Measurements from ENCODE around the gene MXD1.

GRCh38 chr2:69964353-69964841 lies 49.5 kb downstream of the MXD1 start:
- TF ChIP-seq E2F6 (IDR thresholded peaks at IDR 0.05; ENCODE audit: borderline replicate concordance, low read depth) (no peak), CTCF (IDR thresholded peaks at IDR 0.05) (no peak), CBX8 (IDR thresholded peaks at IDR 0.05) (no peak), POLR2A (IDR thresholded peaks at IDR 0.05; ENCODE audit: low read length) (no peak), ZSCAN20 (CRISPR knock-in tag; IDR thresholded peaks at IDR 0.05) (no peak), CEBPB (IDR thresholded peaks at IDR 0.05) (no peak), KDM5A (IDR thresholded peaks at IDR 0.05) (no peak), JUNB (IDR thresholded peaks at IDR 0.05) (no peak), MAX (IDR thresholded peaks at IDR 0.05) (no peak), POLR2AphosphoS2 (conservative IDR thresholded peaks at IDR 0.05; ENCODE audit: low read length) (no peak), KDM1A (IDR thresholded peaks at IDR 0.05; ENCODE audit: low read depth) (no peak), SMC3 (IDR thresholded peaks at IDR 0.05) (no peak), EP300 (IDR thresholded peaks at IDR 0.05) (no peak)
- TF ChIP-seq, protein P1, sequence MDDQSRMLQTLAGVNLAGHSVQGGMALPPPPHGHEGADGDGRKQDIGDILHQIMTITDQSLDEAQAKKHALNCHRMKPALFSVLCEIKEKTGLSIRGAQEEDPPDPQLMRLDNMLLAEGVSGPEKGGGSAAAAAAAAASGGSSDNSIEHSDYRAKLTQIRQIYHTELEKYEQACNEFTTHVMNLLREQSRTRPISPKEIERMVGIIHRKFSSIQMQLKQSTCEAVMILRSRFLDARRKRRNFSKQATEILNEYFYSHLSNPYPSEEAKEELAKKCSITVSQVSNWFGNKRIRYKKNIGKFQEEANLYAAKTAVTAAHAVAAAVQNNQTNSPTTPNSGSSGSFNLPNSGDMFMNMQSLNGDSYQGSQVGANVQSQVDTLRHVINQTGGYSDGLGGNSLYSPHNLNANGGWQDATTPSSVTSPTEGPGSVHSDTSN (IDR thresholded peaks at IDR 0.05), result no peak
